ENCODE results near the gene MCHR2. TPM values are rescaled to one million over a fixed set of nuclear protein-coding genes. Genes with fewer than 3 reads are reported as not detected.
A peak's percentile ranks its signal among the peaks of the same experiment; 100 is the strongest.

The MCHR2 gene
- total RNA-seq, 1 experiment from 2014 or later, result not detected

GRCh38 chr6:99905209-99906106 is 88.6 kb downstream of the MCHR2 start:
- DNase-seq (ENCODE audit: low read depth), result peak; percentile 71

- no peak for DNase-seq (ENCODE audit: low read depth)
These were observed 92.2 kb downstream of the MCHR2 start for GRCh38 chr6:99901596-99902384.

GRCh38 chr6:99894815-99895214 is 99.2 kb downstream of the MCHR2 start:
- no peak for DNase-seq (ENCODE audit: low read depth)

GRCh38 chr6:99887066-99887465 is 107.0 kb downstream of the MCHR2 start:
- no peak for DNase-seq (ENCODE audit: low read depth)

GRCh38 chr6:99885051-99885450 is 109.0 kb downstream of the MCHR2 start:
- DNase-seq (ENCODE audit: low read depth), result peak; percentile 75

- DNase-seq (ENCODE audit: low read depth), result no peak
These were observed 111.8 kb downstream of the MCHR2 start for GRCh38 chr6:99882128-99882702.

GRCh38 chr6:99879431-99879830 is 114.6 kb downstream of the MCHR2 start:
- DNase-seq (ENCODE audit: low read depth), result peak; percentile 47

GRCh38 chr6:99875068-99875467 is 119.0 kb downstream of the MCHR2 start:
- no peak for DNase-seq (ENCODE audit: low read depth)

- no peak for DNase-seq (ENCODE audit: low read depth)
These were observed 120.9 kb downstream of the MCHR2 start for GRCh38 chr6:99873084-99873483.

- DNase-seq (ENCODE audit: low read depth), result no peak
These were observed 122.4 kb downstream of the MCHR2 start for GRCh38 chr6:99871641-99872040.
